SKM-1 treated with dmso at 0.1 percent for 144 hours (cell line): ENCODE results near the gene TUT1.
"Not testable (repeated sequence)": the region's sequence is repeated elsewhere in the genome, so short reads cannot be mapped to it uniquely, and the experiment has no call there.

ENCODE experiments used
- DNase-seq: peaks from one replicate; lab custom pipeline; 2025; ENCODE audit not compliant: unreplicated experiment; lab: John Stamatoyannopoulos, UW

TUT1 gene

DNA sequence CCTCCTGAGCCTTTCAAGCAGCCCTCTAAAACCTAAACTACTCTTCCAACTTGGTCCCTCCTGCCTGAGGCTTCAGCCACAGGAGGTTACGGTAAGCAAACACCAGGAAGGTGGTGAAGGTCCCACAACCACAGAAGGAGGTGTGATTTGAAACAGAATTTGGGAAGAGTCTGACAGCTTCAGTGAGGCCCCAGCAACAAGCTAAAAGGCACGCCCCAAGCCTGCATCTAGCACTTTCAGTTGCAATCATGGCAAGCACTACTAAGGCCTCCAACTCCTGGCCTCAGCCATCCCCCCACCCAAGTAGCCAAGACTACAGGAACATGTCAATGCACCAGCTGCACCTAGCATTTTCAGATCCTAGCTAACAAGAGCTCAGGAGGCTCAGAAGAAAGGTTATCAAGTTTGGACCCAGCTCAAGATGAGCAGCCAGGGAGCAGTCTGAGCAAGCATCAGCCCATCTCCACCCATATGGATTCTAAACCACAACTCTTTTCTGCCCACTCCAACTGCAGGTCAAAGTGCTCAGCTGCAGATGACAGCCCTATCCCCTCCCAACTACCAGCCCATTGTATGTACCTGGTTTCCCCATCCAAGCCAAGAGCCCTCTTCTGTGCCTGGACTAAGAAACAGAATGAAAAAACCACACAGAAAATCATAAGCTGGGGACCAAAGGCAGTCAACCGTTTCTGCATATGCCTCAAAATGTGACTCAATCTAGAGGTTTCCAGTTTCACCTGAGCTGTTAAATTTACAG is 34.3 kb downstream of the TUT1 start:
- DNase-seq: no peak

DNA sequence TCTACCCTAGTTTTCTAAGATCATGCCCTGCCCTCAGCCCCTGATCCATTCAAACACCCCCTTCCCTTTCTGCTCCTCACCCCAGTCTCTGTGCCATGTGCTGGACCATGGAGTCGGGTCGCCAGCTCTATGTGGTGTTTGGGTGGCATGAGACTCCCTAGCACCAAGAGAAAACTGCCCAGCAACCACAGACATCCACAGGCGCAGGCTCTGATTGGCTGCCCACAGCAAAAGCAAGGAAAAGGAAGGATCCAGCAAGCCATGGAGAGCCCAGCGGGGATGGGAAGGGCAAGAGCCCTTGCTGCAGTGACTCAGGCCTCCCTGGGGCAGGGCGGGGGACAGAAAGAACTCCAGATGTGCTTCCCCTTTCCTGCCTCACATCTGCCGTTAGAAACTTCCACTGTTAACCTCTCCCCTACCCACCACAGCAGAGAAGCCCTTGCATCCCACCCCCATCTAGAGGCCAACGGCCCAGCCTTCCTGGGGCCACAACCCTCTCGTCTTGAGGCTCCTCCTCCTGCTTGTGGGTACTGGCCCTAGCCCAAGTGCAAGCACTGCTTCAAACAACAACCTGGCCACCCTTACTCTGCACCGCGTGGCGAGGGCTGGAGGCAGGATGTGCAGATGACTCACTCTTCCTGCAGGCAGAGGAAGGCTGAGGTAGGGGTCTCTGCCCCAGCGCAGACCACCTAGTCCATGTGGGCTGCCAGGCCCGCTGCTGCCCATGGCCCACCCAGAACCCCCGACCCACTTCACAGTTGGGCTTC is 35.0 kb downstream of the TUT1 start:
- DNase-seq: peak; percentile 83

DNA sequence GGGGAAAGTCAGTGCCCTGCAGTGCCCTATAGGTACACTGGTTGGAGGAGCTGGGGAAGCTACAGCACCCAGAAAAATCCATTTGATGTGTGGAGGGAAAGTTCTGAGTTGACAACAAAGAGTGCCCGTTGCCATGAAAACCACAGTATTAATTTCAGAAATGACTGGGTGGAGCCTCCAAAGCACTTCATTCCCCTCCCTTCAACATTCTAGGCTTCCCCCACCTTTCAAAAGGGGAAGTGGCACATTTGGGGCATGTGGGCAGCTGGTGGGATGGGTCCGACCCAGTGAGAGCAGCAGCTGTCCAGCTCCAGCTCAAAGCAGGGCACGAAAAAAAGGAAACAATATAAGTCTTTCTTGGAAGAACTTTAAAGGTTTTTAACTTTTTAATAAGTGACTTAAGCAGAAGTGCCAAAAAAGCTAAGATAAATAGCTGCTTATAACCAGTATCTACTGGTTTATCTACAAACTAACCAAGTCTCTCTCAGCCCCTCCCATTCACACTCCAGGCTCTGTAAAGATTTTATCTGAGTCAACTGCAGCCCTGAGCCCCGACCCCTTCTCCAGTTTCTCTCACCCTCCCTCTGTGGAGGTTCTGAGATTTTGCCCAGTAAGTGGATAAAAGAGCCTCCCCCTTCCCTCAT is 35.7 kb downstream of the TUT1 start:
- DNase-seq: peak; percentile 67

DNA sequence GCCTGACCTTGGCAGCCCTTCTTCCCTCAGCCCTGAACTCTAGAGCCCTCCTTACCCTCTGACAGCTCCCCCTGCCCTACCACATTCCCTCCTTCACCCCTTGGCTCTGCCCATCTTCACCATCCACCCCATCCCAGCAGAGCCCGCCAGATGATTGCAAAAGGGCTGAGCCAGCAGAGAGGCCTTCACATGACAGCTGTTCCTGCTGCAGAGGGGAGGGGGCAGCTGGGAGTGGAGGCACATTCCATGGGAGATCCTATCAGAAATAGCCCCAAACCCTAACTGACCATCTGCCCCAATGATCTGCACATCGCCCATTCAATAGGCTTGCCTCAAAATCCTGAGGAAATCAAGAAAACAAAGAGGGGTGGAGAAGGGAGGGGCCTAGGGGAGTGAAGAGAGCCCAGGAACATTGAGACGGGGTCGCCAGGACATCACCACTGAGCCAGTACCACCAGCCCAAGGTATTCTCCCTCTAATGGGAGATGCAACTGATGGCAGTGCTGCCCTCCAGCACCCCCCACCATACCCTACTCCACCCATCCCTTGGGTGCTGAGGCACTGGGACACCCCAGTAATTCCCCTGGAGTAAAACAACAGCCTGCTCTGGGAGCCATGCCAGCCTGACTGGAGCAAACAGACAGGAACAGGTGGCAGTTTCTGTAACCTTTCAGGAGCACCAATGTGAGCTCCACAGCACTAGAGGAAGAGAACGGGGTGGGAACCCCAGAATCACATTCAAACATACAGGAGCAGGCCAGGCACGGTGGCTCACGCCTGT is 36.7 kb downstream of the TUT1 start:
- DNase-seq: no peak

DNA sequence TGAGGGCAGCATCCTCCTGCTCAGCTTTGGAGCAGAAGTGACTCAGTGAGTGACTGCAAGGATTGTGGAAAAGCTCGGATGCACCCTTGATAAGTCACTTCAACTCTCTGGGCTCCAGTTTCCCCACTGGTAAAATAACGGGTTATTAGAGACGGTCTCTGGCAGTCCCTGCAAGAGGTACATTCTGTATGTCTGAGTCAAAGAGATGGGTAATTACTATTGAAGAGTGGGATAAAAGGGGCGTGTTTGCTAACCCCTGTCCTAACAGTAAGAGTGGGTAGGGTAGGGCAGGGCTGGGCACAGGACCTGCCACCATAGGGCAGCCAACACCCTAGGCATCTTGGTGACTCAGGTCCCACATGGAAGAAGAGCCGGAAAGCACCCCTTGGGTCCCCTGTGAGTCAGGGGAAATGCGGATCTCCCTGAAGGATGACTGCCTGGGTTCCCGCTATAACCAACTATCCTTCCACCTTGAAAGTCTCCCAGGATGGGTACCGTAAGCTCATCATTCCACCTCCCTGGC is 37.4 kb downstream of the TUT1 start:
- DNase-seq: no peak

DNA sequence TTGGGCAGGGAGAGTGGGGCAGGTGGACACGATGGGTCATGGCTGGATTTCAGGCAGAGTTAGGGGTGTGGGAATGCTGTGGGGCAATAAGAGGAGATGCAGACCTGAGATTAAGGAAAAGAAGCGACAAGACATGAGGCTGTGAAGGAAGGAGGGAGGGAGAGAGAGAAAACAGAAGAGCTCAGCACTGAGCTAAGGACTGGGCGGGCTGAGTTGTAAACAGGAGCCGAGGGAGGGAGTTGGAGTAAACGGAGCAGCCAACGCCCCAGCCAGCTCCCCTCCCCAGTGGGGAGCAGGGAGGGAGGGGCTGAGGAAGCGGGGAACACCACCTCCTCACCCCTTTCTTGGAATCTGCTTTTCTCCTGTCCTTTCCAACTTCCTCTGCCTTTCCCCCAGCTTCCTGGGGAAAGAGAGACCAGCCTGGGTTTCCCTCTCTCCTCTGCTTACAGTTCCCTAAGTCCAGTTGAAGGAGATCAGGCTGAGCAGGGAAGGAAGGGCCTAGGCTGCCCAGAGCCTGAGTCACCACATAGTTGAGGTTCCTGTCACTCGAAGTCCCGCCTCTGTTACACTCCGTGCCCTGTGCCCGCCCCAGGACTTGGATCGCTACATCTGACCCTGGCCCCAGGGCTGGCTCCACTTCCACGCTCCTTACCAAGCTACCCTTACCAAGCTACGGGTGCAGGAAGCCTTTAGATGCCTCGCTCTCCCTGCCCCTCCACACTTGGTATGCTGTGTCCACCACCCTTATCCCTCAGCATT is 38.1 kb downstream of the TUT1 start:
- peak; percentile 48 for DNase-seq

DNA sequence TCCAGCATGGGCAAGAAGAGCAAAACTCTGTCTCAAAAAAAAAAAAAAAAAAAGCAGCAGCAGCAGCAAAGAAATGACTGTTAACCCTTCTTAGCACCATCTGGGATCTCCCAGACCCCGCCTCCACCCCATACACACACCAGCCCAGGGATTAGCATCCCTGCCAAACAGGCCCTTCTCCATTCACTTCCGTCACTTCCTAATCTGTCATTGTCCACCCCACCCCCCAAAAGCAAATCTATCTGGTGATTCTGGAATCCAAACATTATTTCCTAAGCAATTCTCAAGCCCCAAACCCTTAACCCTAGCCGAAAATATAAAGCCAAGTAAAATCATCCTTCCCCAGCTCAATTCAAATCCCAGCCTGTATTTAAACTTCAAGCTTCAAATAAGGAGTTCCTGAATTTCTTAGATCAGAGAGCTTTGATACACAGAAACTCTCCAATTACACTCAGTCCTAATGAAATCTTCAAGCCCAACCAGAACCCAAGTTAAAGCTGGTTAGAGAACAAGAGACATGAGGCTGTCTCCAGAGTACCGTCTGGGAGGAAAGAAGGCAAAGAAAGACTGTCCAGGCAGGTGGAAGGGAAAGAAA is 38.7 kb downstream of the TUT1 start:
- no peak for DNase-seq

DNA sequence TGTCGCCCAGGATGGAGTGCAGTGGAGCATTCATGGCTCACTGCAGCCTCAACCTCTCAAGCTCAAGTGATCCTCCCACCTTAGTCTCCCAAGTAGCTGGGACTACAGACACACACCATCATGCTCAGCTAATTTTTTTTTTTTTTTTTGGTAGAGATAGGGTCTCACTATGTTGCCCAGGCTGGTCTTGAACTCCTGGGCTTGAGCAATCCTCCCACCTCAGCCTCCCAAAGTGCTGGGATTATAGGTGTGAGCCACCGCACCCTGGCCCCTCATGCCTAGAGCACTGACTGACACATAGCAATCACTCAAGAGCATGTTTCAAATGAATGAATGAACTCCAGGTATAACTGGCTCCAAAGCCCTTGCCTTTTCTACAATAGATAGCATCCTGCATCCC is 40.8 kb downstream of the TUT1 start:
- not testable (repeated sequence) for DNase-seq

DNA sequence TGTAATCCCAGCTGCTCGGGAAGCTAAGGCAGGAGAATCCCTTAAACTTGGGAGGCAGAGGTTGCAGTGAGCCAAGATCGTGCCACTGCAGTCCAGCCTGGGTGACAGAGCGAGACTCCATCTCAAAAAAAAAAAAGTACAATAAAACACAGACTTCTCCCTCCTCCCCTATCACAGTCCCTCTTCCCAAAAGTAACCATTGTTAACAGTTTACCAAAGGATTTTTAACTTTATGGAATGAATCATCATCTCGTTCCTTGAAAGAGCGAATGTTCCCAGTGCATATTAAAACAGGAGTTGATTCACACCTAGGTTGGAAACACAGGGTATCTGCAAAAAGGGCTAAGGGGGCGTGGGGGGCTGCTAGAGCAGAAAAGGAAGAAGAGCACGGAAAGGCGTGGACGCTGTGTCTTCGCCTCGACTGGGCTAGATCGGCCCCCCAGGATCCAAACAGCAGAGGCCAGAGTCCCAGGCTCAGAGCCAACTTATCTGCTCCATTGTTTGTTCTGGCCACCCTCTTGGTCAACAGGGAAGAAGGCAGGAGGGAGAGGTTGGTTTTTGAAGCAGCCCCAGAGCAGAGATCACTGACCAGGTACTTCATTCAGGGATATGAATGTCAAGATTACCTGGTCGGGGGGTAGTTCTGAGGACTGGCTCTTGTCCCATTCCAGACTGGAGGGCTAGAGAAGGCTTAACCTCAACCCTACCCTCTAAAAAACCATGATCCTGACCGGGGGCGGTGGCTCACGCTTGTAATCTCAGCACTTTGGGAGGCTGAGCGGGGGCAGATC is 42.6 kb downstream of the TUT1 start:
- DNase-seq: no peak

DNA sequence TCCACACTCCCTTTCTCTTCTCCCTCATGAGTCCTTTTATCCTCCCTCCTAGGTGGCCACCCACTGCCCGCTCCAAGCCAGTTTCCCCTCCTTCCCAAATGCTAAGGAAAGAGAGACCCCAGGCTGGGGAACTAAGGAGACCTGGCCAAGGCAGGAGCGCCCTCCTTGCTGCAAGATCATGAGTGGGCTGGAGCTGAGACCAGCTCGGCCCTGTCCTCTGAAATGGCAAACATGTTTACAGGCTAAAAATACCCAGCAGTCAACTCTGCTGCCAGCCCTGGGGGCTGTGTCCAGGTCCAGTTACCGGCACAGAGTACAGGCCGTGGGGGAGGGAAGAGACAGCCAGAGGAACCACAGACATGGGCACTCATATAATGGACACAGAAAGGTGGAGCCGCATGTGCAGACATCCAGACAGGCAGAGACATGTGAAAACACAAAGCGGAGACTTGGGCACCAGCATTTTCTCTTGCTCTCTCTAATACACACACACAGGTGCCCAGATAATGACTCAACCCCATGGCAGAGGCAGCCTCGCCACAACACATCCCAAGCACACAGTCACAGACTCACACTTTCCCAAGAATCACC is 43.5 kb downstream of the TUT1 start:
- DNase-seq: no peak

DNA sequence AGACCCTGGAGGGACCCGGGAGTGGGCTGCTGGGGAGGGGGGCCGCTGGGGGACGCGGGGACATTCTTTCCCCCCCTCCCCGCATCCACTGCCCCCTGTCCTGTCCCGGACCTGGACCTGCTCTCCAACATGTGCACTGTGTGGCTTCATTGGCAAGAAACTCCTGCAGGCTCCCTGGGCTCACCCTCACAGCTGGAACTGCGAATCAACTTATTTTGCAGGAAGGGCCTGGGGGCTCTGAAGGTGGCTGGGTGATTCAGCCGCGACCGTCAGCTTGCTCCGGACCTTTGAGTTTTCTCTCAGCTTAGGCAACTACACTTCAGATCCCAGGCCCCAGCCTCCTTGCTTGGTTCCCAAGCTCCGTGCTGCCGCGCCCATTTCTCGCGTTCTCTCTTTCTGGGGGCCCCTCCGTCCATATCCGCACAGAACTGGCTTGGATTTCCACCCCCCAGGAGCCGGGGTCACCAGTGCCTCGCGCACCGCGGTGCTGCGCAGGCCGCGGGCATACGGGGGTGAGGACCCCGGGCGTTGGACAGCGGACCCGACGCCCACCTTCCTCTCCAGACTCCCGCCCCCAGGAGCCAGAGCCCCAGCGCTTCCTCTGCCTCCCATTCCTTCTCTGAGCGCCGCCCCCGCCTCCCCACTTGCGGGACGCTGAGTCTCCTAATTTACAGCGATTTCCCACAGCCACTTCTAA is 44.2 kb downstream of the TUT1 start:
- DNase-seq: no peak

DNA sequence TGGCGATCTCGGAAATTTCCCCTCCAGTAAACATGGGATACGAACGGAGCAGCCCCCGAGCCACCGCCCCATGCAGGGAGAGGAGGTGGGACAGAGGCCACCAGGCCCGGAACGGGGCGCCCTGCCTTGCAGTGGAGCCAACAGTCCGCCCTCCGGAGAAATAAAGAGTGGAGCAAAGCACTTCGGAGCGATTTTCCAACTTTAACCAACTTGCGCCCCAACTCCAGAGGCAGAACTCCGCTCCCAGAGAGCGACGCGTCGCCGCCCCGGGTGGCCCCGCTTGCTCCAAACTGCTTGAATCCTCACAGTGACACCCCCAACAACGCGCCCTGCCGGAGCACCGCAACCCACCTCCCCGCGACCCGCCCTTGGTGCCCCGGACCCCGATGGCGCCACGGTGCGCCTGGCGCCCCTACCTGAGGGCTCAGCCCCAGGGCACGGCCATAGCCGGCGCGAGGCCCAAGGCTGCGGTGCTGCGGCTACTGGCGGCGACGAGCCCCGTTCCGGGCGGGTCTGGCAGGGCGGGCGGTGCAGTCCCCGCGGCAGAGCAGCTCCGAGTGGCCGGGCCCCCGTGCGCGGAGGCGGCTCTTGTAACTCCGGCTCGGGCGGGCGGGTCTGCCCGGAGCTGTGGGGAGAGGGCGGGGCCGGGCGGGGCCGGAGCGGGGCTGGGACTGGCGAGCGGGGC is 44.9 kb downstream of the TUT1 start, which contains the start of gene AHNAK:
AHNAK (minus strand) TSS at position 563 of the 685 bp plus-strand sequence. CDS start 10,708 bp downstream, outside the sequence.
- DNase-seq: no peak

DNA sequence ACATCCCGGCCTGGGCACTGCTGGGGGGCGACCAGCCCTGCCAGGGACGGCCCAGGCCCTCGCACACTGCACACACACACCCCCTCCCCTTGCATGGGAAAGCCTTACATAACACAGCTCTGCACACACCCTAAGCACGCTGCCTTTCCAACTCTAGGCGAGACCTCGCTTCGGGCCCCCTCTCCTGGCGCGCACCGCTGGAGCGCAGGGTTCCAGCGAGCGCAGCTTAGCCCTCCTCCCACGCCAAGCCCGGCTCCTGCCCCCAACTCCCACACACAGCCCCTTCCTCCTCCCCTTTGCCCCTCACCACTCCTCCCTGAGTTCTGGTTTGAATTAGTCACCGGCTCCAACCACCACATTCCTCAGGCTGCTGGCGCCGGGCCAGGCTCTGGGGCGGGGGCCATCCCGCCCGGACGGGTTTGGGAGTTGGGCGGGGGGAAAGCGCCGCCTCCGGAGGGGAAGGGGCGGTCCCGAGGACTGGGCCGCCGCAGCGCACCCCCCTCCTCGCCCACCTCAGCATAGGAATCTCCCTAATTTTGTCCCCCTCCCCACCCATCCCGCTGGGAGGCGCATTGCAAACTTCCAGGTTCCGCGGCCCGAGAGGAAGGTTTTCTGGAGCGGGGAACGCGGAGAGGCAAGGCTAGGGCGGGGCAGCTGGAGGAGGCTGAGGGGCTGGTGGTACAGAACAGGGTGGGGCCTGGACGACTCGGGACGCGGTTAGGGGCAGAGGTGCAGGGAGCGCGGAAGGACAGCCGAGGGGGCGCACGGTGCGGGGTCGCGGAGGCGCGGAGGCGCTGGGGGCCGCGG is 45.7 kb downstream of the TUT1 start:
- no peak for DNase-seq

DNA sequence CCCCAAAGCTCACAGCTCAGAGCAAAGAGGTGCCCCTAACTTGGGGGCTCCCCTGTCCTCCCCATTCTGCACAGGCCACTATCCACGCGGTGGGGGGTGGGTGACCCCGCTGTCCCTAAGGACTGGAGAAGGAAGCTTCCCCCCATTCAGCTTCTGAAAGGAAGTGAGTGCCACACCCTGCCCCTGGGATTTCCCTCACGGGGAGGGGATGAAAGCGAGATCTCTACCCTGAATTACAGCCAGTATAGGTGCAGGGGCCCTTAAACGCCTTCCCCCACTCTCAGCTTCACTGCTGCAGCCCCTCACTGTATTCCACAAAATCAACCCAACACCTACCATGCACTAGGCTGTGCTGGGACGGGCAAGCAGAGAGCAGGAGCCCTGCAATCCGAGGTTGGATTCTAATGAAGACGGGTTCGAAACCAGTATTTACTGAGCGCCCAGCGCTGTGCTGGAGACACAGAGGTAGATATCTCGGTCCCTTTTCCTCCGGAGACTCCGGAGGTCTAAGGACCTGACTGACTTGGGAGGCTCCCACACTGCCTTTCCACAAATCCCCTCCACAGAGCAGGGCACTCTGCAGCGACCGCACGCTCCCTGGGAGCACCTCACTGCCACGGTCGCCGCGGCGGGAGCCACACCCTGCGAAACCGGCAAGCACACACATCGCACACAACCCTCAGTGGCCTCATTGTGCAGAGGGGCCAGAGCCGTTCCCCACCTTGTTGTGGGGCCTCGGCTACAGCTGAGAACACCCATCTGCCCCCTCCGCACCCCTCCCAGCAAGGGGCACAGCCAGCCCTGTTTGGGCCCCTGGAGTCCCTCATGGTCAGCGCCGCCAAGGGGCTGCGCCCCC is 46.5 kb downstream of the TUT1 start:
- no peak for DNase-seq

DNA sequence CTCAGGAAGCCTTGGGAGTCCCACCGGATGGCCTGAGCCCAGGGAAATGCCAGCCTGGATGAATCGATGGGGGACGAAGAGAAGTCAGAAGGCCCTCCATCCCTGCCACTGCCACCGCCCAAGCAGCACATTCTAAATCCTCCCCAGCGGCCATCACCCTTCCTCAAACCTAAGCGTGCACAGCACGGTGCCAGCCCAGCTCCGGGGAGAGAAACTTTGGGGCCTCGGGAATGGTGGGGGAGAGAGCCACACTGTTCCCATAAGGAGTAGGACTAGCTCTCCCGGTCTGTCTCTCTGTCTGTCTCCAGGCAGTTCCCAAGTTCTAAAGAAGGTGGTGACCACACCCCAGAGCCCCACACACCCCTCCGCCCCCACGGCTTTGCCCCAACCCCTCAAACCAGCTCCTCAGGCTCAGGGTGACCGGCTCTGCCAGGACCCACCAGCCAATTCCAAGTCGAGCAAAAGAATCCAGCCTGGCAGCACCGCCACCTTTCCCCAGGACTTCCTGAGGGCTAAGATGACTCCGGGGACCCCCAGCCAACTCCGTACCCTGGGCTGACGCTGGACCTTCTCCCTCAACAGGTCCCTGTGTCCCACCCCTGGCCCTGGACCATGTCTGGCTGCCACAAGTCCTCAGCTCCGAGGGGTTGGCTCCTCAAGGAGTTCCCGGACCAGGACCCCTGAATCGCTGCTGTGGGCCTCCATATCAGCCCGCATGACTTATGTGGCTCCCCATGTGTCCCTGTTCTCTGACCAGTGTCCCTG is 47.5 kb downstream of the TUT1 start:
- no peak for DNase-seq
